Inferior parietal cortex (tissue), 1 donor: ENCODE measurements around the gene ARHGAP6.
"Not testable (repeated sequence)": the region's sequence is repeated elsewhere in the genome, so short reads cannot be mapped to it uniquely, and the experiment has no call there.

ENCODE experiments used
- DNase-seq: peaks from one replicate; pipeline ENCODE4 v3.0.0-alpha.2; 2016; ENCODE audit errors: extremely low spot score

Gene ARHGAP6

DNA sequence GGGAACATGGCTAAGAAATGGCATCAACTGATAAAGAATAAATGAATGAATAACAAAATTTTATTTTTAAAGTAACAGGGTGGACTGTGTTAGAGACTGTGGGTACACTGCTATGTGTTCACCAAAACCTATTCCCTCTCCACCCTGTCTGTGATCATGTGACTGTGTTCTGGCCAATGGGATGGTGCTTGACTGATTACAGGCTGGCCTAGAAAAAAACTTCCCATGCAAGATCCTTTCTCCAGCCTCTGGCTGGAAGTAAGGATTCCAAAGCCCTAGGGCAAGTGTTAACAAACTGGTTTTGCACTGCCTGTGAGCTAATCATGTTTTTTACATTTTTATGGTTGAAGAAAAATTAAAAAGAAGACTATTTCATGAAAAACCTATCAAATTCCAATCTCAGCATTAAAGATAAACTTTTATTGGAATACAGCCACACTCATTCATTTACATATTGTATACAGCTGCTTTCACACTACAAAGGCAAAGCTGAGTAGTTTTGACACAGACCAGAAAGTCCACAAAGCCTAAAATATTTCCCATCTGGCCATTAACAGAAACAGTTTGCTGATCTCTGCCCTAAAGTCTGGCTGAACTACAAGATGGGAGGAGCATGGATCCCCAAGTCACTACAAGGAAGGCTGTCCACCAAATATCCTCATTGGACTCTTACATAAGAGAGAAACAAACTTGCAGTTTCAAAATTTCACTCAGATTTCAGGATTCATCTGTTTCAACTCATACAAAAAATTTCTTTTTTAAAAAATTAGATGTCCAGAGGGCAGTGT, 133.2 kb downstream of the ARHGAP6 start:
- DNase-seq, result no peak

DNA sequence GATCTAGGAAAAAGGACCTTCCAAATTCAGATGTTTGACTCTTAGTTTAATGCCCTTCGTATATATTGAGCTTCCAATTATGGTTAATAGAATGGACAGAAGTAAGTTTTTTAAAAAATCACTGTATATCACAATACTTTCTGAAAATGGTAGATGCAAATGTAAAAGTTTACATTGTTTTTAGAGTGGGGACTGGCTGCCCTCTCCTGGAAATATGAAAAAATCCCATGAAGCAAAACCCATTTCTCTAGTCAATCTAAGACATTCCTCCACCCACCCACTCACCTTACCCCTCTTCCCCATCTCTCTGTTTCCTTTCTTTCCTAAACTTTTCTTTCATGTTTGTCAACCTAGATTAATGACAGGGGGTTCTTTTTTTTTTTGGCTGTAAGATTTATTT, 134.5 kb downstream of the ARHGAP6 start:
- DNase-seq, result no peak

DNA sequence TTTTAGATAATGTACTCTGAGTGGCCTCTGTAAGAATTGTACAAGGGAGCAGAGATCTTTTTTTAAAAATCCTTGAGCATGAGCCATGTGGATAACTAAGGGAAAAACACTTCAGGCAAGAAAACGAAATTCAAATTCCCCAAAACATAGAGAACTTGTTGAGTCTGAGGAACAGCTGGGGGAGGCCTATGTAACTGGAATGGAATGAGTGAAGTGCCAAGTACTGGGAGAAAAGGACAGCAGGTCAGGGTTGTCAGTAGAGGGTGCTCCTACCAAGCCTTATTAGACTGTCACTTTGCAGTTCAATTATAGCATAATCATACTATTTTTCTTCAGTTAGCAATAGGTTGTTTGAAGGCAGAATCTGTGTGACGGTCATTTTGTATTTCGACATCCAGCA, 135.1 kb downstream of the ARHGAP6 start:
- no peak for DNase-seq

DNA sequence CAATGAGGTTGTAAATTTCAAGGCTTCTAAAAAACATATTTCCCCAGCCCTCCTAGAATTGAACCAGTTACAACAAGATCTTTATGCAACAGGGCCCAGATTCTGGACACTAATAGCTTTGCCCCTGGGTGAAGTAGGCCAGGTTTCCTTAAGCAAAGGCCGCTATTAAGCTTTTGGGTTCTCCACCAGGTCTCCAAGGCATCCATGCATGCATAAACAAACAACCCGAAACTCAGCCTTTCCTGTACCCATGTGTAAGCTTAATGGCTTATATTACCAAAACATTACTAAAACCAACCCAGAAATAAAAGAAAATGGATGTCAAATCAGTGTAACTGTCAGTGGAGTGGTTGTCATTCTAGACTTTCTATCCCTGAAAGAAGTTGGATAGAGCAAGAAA, 137.1 kb downstream of the ARHGAP6 start:
- DNase-seq, result no peak

DNA sequence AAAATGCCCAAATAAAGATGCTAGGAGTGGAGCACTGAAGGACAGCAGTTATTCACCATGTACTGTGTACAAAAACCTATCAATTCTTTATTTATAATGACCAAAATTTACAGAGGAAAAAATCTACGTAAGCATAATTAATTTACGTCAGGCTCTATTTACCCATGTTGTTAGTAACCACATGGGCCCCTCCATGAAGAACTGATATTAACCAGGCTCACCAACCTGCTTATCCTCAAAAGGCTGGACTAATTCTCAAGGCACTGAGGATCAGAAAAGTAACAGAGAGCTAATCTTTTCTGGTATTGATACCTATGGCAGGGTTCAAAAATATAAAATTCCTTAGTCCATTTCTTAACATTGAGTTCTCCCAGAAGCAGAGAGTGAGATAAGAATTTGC, 140.0 kb downstream of the ARHGAP6 start:
- no peak for DNase-seq

DNA sequence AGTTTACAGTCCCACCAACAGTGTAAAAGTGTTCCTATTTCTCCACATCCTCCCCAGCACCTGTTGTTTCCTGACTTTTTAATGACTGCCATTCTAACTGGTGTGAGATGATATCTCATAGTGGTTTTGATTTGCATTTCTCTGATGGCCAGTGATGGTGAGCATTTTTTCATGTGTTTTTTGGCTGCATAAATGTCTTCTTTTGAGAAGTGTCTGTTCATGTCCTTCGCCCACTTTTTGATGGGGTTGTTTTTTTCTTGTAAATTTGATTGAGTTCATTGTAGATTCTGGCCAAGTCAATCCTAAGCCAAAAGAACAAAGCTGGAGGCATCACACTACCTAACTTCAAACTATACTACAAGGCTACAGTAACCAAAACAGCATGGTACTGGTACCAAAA, 146.5 kb downstream of the ARHGAP6 start:
- DNase-seq, result not testable (repeated sequence)

DNA sequence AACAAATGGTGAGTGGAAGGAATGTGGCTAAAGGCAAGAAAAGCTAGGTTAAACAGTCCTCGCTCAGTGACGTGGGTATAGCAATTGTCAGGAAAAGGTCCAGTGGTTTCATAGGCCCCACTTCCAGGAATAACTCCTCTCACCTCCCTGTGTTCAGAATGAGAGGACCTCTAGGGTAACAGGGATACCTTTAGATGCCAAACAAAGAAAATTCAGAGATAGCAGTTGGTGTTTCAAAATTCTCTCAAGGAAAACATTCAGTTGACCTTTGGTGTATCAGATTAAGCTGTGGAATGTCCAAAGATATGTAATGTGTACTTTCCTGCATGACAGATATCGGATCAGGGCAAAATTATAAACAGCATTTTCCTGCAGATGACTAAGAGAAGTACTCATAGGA, 155.9 kb downstream of the ARHGAP6 start:
- DNase-seq, result no peak

DNA sequence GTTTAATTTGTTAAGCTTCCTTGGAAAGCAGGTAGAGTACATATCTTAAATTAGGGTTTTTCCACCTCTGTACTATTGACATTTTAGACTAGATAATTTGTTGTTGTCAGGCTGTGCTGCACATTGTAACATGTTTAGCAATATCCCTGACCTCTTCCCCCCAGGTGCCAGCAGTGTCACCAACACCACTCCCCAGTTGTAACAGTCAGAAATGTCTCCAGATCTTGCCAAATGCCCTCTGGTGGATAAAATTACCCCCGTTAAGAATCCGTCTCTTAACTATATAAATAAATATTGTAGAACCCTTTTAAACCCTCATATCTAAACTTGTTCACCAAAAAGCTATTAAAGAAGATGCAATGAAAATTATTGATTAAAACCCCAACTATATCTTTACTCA, 161.5 kb downstream of the ARHGAP6 start:
- no peak for DNase-seq

DNA sequence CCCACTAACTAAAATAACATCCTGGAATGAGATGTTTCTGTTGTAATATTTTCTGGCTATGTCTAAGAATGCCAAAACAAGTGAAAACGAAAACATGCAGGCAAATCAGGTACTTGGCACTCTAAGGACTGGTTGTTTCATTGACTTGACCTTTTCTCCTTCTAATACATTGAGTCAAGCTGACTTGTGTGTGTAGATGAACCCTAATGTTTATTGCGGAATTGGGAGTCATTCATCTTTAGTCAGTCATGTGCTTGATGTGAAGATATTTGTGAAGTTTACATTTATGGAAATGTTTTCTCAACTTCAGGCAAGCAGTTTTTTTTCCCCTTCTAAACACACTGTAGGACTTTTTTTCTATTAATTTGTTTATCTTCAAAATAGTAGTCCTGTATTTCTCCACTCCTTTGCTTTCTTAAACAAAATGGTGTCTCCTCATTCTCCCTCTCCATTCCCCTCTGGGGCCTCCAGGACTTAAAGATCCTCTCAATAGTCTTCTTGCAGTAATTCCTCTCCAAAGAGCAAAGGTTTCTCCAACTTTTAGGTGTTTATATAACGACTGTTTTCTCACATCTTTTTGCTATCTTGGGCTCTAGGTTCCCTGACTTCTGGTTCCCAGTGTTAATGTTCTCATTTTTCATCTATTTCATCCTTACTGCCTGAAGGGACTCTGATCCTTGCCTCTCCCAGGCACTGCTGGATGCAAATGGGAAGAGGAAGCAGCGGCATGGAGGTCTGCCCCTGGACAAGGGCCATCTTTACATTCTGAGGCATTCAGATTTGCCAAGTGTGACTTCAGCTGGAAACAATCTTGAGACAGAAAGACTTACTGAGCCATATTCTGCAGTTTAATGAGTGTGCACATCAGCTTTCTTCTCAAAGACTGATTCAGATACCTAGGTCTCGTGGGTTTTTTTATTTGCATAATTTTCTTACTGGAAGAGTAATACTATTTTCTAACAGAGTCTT, 166.4 kb downstream of the ARHGAP6 start:
- no peak for DNase-seq

DNA sequence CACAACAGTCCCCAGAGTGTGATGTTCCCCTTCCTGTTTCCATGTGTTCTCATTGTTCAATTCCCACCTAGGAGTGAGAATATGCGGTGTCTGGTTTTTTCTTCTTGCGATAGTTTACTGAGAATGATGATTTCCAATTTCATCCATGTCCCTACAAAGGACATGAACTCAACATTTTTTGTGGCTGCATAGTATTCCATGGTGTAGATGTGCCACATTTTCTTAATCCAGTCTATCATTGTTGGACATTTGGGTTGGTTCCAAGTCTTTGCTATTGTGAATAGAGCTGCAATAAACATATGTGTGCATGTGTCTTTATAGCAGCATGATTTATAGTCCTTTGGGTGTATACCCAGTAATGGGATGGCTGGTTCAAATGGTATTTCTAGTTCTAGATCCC, 174.3 kb downstream of the ARHGAP6 start:
- not testable (repeated sequence) for DNase-seq

DNA sequence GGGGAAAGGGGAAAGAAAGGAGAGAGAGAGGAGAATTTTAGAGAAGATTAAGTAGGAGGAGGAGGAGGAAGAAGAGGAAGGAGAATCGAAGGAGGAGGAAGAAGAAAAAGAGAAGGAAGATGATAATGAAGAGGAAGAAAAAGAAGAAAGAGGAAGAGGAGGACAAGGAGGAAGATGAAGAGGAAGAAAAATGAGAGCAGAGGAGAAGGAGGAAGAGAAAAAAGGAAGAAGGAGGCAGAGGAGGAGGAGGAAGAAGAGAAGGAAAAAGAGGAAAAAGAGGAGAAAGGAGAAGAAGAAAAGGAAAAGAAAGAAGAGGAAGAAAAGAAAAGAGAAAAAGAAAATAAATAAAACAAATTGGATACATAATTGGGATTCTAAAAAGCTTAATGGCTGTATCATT, 181.4 kb downstream of the ARHGAP6 start:
- no peak for DNase-seq

DNA sequence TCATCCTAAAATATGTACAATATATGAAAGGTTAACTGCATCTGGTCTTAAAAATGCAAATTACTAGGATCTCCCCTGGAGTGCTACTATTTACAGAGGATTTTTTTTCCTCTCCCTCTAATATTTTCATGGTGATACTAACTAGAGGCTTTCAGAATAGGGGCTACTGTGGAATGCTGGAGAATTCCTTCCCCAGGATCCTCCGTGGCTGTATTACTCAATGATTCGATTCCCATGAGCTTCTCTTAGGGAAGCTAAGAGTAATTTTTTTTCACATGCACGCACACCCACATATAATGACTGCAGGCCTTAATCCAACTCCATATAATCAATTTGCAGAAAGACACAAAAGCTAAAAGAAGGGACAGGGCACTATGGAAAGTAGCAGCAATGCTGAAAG, 184.7 kb downstream of the ARHGAP6 start:
- DNase-seq, result no peak

DNA sequence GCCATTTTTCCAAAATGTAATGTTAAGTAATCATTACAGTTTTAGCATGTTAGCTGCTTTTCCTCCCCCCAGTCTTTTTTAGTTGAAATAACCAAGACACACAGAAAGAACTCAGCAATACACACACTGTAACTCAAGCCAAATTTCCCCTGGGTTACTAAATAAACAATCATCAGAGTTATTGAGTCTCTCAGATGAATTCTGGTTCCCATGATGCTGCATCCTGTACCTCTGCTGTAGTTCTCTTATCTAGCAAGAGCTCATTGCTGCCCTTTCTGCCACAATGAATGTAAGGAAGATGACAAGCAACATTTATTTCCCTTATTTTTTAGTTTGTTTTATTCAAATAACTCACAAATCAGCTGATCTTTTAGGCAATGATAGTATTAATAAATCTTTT, 185.1 kb downstream of the ARHGAP6 start:
- no peak for DNase-seq

DNA sequence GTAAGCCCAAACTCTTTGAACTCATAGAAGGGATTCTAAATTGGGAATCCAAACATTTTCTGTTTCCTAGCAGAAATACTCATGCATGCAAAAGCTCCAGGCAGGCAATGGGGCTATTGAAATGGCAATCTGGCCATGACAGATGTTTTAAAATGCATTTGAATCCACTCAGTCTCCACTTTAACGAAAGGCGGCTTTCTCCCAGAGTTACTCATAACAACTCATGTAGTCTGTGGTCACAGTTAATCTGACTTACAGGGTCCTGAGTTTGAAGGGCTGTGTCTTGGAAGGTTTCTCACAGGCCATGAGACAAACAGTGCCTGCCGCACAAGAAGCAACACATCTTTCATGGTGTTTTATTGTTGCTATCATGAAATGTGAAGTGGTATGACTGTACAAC, 186.8 kb downstream of the ARHGAP6 start:
- DNase-seq, result no peak

DNA sequence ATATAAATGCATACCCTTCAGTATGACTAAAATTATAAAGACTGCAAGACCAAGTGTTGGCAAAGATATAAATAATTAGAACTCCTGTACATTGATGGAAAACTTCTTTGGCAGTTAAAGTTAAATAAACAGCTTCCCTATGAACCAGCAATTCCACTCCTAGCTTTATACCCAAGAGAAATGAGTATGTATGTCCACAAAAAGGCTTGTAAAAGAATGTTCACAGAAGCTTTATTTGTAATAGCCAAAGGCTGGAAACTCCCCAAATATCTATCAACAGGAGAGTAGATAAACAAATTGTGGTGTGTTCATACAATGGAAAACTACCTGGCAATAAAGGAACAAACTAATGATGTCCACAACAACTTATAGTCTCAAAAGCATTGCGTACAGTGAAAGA, 187.7 kb downstream of the ARHGAP6 start:
- no peak for DNase-seq

DNA sequence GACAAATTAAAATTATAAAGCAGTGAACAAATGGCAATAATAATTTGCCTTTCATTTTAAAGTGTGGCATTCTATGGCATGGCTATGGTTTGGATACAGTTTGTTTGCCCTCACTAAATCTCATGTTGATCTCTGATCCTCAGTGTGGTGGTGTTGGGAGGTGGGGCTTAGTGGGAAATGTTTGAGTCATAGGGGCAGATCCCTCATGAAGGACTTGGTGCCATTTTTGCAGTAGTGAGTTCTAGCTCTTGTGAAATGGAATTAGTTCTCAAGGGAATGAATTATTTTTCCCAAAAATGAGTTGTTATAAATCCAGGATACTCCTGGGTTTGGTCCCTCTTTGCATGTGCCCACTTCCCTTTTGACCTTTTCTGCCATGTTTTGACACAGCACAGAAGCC, 191.1 kb downstream of the ARHGAP6 start:
- no peak for DNase-seq

DNA sequence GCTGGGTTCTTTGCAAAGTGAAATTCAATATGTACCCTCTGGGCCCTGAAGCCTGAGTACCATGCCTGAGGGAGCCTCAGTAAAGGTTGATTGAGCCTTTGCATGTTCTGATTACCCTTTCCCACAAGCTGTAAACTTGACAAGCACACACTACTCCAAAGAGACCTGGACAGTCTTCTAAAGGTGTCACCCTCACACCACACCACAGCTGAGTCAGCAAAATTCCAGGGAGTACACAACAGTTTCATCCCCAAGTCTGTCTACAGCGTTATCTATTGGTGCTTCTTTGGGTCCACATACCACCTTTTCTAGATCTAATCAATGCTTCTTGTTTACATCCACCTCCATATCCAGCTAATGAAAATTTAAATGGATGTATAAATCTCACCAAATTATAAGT, 191.7 kb downstream of the ARHGAP6 start:
- DNase-seq, result no peak

DNA sequence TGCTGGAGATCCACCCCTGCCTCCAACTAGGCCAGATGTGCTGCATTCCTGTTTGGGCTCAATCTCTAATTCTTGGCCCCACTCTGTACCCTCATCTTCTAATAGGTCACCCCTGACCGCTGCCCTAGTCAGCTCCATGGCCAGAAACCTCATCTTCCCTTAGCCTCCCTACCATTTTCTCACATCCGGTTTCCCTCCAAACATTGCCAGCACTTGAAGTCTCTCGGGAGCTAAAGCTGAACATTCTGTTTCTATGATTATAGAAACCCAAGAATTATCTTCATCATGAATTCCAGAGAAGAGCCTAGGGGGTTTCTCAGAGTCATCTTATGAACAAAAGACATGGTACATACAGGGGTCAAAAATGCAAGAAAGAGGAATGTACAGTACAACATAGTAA, 192.8 kb downstream of the ARHGAP6 start:
- DNase-seq, result no peak

DNA sequence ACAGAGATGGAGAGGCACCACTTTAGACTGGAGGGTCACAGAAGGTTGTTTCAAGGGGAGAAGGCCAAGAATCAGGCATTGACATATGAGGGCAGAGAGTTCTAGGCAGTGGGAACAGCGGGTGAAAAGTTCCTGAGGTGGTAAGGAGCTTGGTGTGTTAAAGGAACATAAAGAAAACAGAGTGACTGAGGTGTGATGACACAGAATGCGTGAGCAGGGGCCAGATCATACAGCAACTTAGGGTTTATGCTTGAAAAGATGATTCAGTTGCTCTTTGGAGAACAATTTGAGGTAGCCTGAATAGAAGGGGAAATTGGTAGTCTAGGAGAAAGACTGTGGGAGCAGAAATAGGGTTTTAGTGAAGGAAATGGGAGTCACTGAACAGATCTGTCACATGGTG, 193.3 kb downstream of the ARHGAP6 start:
- DNase-seq, result no peak

DNA sequence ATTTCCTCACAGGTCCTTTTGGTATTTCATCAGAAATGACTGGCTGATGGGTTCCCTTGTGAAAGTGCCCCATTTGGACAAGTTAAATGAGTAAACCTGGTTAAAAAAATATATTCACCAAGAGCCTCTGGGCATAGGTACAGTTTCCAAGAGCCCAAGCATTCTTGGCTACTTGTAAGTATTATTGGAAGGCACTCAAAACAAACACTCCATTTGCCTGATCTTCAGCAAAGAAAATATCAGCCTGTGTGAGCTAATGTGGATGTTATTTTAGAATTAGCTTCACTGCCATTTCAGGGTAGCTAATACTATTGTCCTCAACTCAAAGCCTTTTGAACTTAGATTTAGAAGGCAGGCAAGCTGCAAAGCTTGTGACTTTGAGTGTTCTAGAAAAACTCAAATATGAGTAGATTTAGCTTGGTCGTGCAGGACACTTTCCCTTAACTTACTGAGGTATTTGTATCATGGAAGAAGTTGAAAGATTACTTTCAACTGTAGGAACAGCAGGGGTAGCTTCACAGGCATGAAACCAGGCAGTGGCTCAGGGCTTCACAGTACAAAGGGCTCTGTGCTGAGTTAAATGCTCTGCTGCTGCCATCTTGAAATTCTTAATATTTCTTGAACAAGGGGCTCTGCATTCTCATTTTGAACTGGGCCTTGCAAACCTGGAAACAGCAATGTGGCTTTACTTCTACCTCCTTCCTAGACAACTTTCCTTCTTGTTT, 195.3 kb downstream of the ARHGAP6 start:
- no peak for DNase-seq

DNA sequence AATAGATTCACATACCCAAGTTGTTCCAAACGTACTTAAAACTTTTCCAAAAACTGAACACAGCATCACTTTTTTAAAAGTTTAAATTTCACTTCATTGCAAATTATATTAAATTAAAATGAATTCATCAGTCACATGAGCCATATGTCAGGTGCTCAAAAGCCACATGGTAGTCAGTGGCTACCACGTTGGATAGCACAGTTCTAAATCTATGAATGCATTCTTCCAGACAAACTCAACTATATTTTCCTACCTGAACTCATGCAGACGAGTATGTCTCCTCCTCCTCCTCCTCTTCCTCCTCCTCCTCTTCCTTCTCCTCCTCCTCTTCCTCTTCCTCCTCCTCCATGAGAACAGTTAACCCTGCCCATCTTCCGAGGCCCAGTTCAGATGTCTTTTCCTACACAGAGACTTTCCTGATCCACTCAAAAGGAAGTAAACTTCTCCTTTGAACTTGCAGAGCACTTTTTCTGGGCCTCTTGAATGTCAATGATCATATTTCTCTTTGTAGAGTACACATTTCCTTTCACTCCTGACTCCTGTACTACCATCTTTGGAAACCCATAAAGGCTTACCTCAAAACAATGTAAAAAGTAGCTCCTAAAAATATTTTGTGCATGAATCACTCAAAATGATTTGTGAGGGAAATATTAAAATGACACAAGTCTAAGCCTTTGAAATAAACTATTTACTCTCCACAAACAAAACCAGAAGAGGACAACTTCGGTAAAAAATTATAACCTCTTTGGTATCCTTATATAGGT, 199.9 kb downstream of the ARHGAP6 start:
- no peak for DNase-seq
